Subcutaneous abdominal adipose tissue (tissue), 5 donors: ENCODE data around the gene LONP2.

Experiments used
- H3K27ac ChIP-seq: one replicate; pipeline ENCODE4 v1.7.0; 2013; ENCODE audit warnings: low read depth, mild to moderate bottlenecking, inconsistent platforms, low read length, moderate library complexity
- H3K27me3 ChIP-seq, 5 donors: one replicate each; pipeline ENCODE4 v1.7.0; 2013; ENCODE audit warnings: low read length in 5 of 5, inconsistent platforms in 1 of 5; ENCODE audit not compliant: control insufficient read depth in 5 of 5, insufficient read depth in 4 of 5
- H3K36me3 ChIP-seq, 5 donors: one replicate each; pipeline ENCODE4 v1.7.0; 2013; ENCODE audit warnings: low read length in 5 of 5; ENCODE audit not compliant: control insufficient read depth in 5 of 5, insufficient read depth in 5 of 5
- H3K4me1 ChIP-seq, 5 donors: one replicate each; pipeline ENCODE4 v1.7.0; 2013; ENCODE audit warnings: low read length in 5 of 5, mild to moderate bottlenecking in 3 of 5, moderate library complexity in 1 of 5; ENCODE audit not compliant: control insufficient read depth in 5 of 5, insufficient read depth in 5 of 5
- H3K4me3 ChIP-seq, 5 donors: one replicate each; pipeline ENCODE4 v1.7.0; 2013; ENCODE audit warnings: low read length in 5 of 5, low read depth in 1 of 5
- H3K9ac ChIP-seq, 5 donors: one replicate each; pipeline ENCODE4 v1.7.0; 2013; ENCODE audit warnings: low read length in 5 of 5, mild to moderate bottlenecking in 4 of 5, moderate library complexity in 3 of 5
- H3K9me3 ChIP-seq, 5 donors: one replicate each; pipeline ENCODE4 v1.7.0; 2013; ENCODE audit warnings: low read length in 5 of 5; ENCODE audit not compliant: control insufficient read depth in 5 of 5
- donor health status: healthy.
- donor health status: healthy.
- donor health status: healthy.
- donor health status: healthy.
- donor health status: healthy.

LONP2 gene

GRCh38 chr16:48261569-48261968 lies 17.5 kb downstream of the LONP2 start:
- no peak overlapping the region for H3K4me3 ChIP-seq
- H3K9ac ChIP-seq = no peak overlapping the region
- no peaks in the 10 kb centered on the region for H3K4me1 ChIP-seq
- H3K27me3 ChIP-seq = no peaks in the 10 kb centered on the region
- no peaks in the 10 kb centered on the region for H3K9me3 ChIP-seq
- no peak overlapping the region for H3K27ac ChIP-seq
- H3K36me3 ChIP-seq = peaks cover 37 to 61% (median 43%) of the 10 kb centered on the region in 5 donors

GRCh38 chr16:48262631-48263030 lies 18.5 kb downstream of the LONP2 start:
- H3K27ac ChIP-seq = no peak overlapping the region
- no peak overlapping the region for H3K4me3 ChIP-seq
- H3K9ac ChIP-seq = no peak overlapping the region
- no peaks in the 10 kb centered on the region for H3K4me1 ChIP-seq
- peaks cover 38 to 62% (median 46%) of the 10 kb centered on the region in 5 donors for H3K36me3 ChIP-seq
- H3K27me3 ChIP-seq = no peaks in the 10 kb centered on the region
- H3K9me3 ChIP-seq = no peaks in the 10 kb centered on the region

- Histone ChIP-seq H3K27me3 (no peaks in the 10 kb centered on the region), H3K9ac (no peak overlapping the region)
Observed at GRCh38 chr16:48269011-48269410, 24.9 kb downstream of the LONP2 start.

GRCh38 chr16:48271728-48272127 lies 27.6 kb downstream of the LONP2 start:
- Histone ChIP-seq H3K4me1 (peaks cover 0 to 12% (median 6%) of the 10 kb centered on the region in 5 donors), H3K27me3 (no peaks in the 10 kb centered on the region), H3K9ac (peak overlapping the region in 1 of 5 donors; percentile 53), H3K9me3 (no peaks in the 10 kb centered on the region), H3K36me3 (peaks cover 7 to 24% (median 16%) of the 10 kb centered on the region in 5 donors), H3K4me3 (no peak overlapping the region), H3K27ac (no peak overlapping the region)

More at GRCh38 chr16:48269011-48269410, 24.9 kb downstream of the LONP2 start:
- no peak overlapping the region for H3K4me3 ChIP-seq
- H3K9me3 ChIP-seq = no peaks in the 10 kb centered on the region
- H3K36me3 ChIP-seq = peaks cover 7 to 29% (median 21%) of the 10 kb centered on the region in 5 donors
- H3K4me1 ChIP-seq = peaks cover 0 to 7% (median 0%) of the 10 kb centered on the region in 5 donors
- no peak overlapping the region for H3K27ac ChIP-seq

- Histone ChIP-seq H3K27me3 (no peaks in the 10 kb centered on the region), H3K9me3 (no peaks in the 10 kb centered on the region), H3K27ac (no peak overlapping the region), H3K4me3 (no peak overlapping the region), H3K36me3 (peaks cover 4 to 22% (median 16%) of the 10 kb centered on the region in 5 donors), H3K4me1 (peaks cover 0 to 21% (median 11%) of the 10 kb centered on the region in 5 donors), H3K9ac (peak overlapping the region in 1 of 5 donors; percentile 51)
Observed at GRCh38 chr16:48272837-48273421, 28.8 kb downstream of the LONP2 start.

- no peaks in the 10 kb centered on the region for H3K27me3 ChIP-seq
- H3K27ac ChIP-seq = no peak overlapping the region
- peaks cover 0 to 35% (median 25%) of the 10 kb centered on the region in 5 donors for H3K4me1 ChIP-seq
- H3K4me3 ChIP-seq = no peak overlapping the region
- H3K36me3 ChIP-seq = peaks cover 4 to 22% (median 16%) of the 10 kb centered on the region in 5 donors
- H3K9me3 ChIP-seq = no peaks in the 10 kb centered on the region
- no peak overlapping the region for H3K9ac ChIP-seq
Observed at GRCh38 chr16:48274476-48274875, 30.4 kb downstream of the LONP2 start.

GRCh38 chr16:48276102-48276501 lies 32.0 kb downstream of the LONP2 start:
- Histone ChIP-seq H3K36me3 (peaks cover 0 to 9% (median 7%) of the 10 kb centered on the region in 5 donors), H3K9ac (peak overlapping the region in 1 of 5 donors; percentile 27), H3K27ac (peak overlapping the region; percentile 63), H3K27me3 (no peaks in the 10 kb centered on the region), H3K9me3 (no peaks in the 10 kb centered on the region), H3K4me3 (no peak overlapping the region), H3K4me1 (peaks cover 0 to 49% (median 36%) of the 10 kb centered on the region in 5 donors)

GRCh38 chr16:48277158-48277557 lies 33.1 kb downstream of the LONP2 start:
- Histone ChIP-seq H3K27me3 (no peaks in the 10 kb centered on the region), H3K4me3 (no peak overlapping the region), H3K27ac (no peak overlapping the region), H3K36me3 (peaks cover 0 to 7% (median 6%) of the 10 kb centered on the region in 5 donors), H3K9ac (no peak overlapping the region), H3K4me1 (peaks cover 0 to 45% (median 37%) of the 10 kb centered on the region in 5 donors), H3K9me3 (no peaks in the 10 kb centered on the region)

- no peaks in the 10 kb centered on the region for H3K9me3 ChIP-seq
- H3K36me3 ChIP-seq = peaks cover 0 to 6% (median 4%) of the 10 kb centered on the region in 5 donors
- H3K9ac ChIP-seq = peak overlapping the region in 1 of 5 donors; percentile 5
- peaks cover 0 to 59% (median 49%) of the 10 kb centered on the region in 5 donors for H3K4me1 ChIP-seq
- H3K4me3 ChIP-seq = no peak overlapping the region
- H3K27me3 ChIP-seq = no peaks in the 10 kb centered on the region
- H3K27ac ChIP-seq = peak overlapping the region; percentile 51
Observed at GRCh38 chr16:48279199-48279598, 35.1 kb downstream of the LONP2 start.

- Histone ChIP-seq H3K27ac (peak overlapping the region; percentile 2), H3K9me3 (no peaks in the 10 kb centered on the region), H3K36me3 (peaks cover 0 to 8% (median 4%) of the 10 kb centered on the region in 5 donors), H3K9ac (no peak overlapping the region), H3K4me1 (peaks cover 0 to 59% (median 49%) of the 10 kb centered on the region in 5 donors), H3K27me3 (no peaks in the 10 kb centered on the region), H3K4me3 (no peak overlapping the region)
Observed at GRCh38 chr16:48280546-48280945, 36.4 kb downstream of the LONP2 start.
